A549 (cell line): Measurements from ENCODE around the gene GTF3C5. TPM values are rescaled to one million over a fixed set of nuclear protein-coding genes. Genes with fewer than 3 reads are reported as not detected.
"Not testable (repeated sequence)": the region's sequence is repeated elsewhere in the genome, so short reads cannot be mapped to it uniquely, and the experiment has no call there.

Experiments used
- ATAC-seq, 2 experiments: fragments of 200-7000 bp in 1 of 2; fragments of >200 bp in 1 of 2; cut with Nextera tagmentation in 1 of 2; cut with Tn5 transposase in 1 of 2; 3 replicates each; pipeline versions ENCODE4 v1.8.0 to v1.9.1; 2018 to 2020; ENCODE audit warnings: mild to moderate bottlenecking in 1 of 2, moderate library complexity in 1 of 2
- CTCF ChIA-PET: fragments of 300-600 bp; sonication (Branson Sonifier 250); formaldehyde crosslinking; extraction: SDS; loops from one replicate; lab custom pipeline; 2021; ENCODE audit warnings: antibody characterized with exemption, inconsistent platforms; lab: Yijun Ruan, JAX
- POLR2A ChIA-PET: fragments of 350-600 bp; formaldehyde crosslinking; extraction: SDS; loops from one replicate; lab custom pipeline; 2021; ENCODE audit warnings: antibody characterized with exemption, inconsistent platforms; lab: Yijun Ruan, JAX
- DNase-seq, 2 experiments: peaks; one replicate each; pipeline versions ENCODE4 v3.0.0 to v3.0.0-alpha.2; 2011 to 2016; ENCODE audit warnings: low read depth in 1 of 2, low spot score in 1 of 2
- FAIRE-seq: peaks from 2 replicates; lab custom pipeline; 2011; peaks lifted over from hg19 to GRCh38; lab: Jason Lieb, UNC
- H3K27ac ChIP-seq, 2 experiments: fragments of >200 bp; sonication (Bioruptor Twin); formaldehyde crosslinking; 3 replicates each; pipeline ENCODE4 v1.5.1; 2016 to 2017
- H3K4me1 ChIP-seq: fragments of >200 bp; sonication (Bioruptor Twin); formaldehyde crosslinking; 3 replicates; pipeline ENCODE4 v1.6.1; 2016
- H3K4me2 ChIP-seq: fragments of >200 bp; sonication (Bioruptor Twin); formaldehyde crosslinking; 3 replicates; pipeline ENCODE4 v1.6.1; 2016
- H3K4me3 ChIP-seq: fragments of >200 bp; sonication (Bioruptor Twin); formaldehyde crosslinking; 3 replicates; pipeline ENCODE4 v1.5.1; 2016
- H3K9me3 ChIP-seq: fragments of >200 bp; sonication (Bioruptor Twin); formaldehyde crosslinking; 3 replicates; pipeline ENCODE4 v1.6.1; 2016
- BCL3 ChIP-seq: fragments of >200 bp; sonication (Bioruptor Twin); formaldehyde crosslinking; IDR thresholded peaks from 3 replicates; pipeline ENCODE4 v1.6.1; 2016
- BHLHE40 ChIP-seq: IDR thresholded peaks from 2 replicates; pipeline ENCODE4 v1.6.1; 2012; ENCODE audit warnings: low read depth, low read length, inconsistent platforms
- CBX2 ChIP-seq: fragments of 200-600 bp; sonication (generic); IDR thresholded peaks from 2 replicates; pipeline ENCODE4 v1.6.1; 2016; ENCODE audit warnings: low read depth, mild to moderate bottlenecking, borderline replicate concordance
- CBX8 ChIP-seq: fragments of 200-600 bp; sonication (generic); IDR thresholded peaks from 2 replicates; pipeline ENCODE4 v1.6.1; 2016
- EHF ChIP-seq: fragments of 250-450 bp; sonication (Bioruptor Pico); IDR thresholded peaks from 2 replicates; pipeline ENCODE4 v1.5.0; 2020; ENCODE audit warnings: mild to moderate bottlenecking
- ELK1 ChIP-seq: fragments of 150-350 bp; IDR thresholded peaks from 2 replicates; pipeline ENCODE4 v1.6.1; 2014; ENCODE audit warnings: low read depth, mild to moderate bottlenecking, low read length
- ESRRA ChIP-seq: fragments of 150-350 bp; IDR thresholded peaks from 2 replicates; pipeline ENCODE4 v1.6.1; 2014; ENCODE audit warnings: mild to moderate bottlenecking, low read length, borderline replicate concordance
- FOSL2 ChIP-seq, 2 experiments: fragments of 450-650 bp in 1 of 2; fragments of >200 bp in 1 of 2; sonication (Bioruptor Twin) in 1 of 2; formaldehyde crosslinking; IDR thresholded peaks; 2 replicates each; pipeline versions ENCODE4 v1.5.0 to v1.6.1; 2016 to 2020; ENCODE audit warnings: mild to moderate bottlenecking in 1 of 2, moderate library complexity in 1 of 2
- HES2 ChIP-seq: fragments of >200 bp; sonication (Bioruptor Twin); formaldehyde crosslinking; IDR thresholded peaks from 2 replicates; pipeline ENCODE4 v1.6.1; 2016
- HEYL ChIP-seq: fragments of 250-450 bp; sonication (Bioruptor Pico); IDR thresholded peaks from 2 replicates; pipeline ENCODE4 v1.8.0; 2021; ENCODE audit warnings: mild to moderate bottlenecking, moderate library complexity
- HMGXB4 ChIP-seq: fragments of 250-450 bp; sonication (Bioruptor Pico); IDR thresholded peaks from 2 replicates; pipeline ENCODE4 v1.5.0; 2021; ENCODE audit warnings: mild to moderate bottlenecking, moderate library complexity, borderline replicate concordance
- MAX ChIP-seq: IDR thresholded peaks from 2 replicates; pipeline ENCODE4 v1.6.1; 2012
- MYC ChIP-seq: IDR thresholded peaks from 2 replicates; pipeline ENCODE4 v1.6.1; 2012; ENCODE audit warnings: mild to moderate bottlenecking, inconsistent platforms, low read length, improper control_type of control experiment, borderline replicate concordance
- POLR2A ChIP-seq: IDR thresholded peaks from 2 replicates; pipeline ENCODE4 v1.6.1; 2012; ENCODE audit warnings: mild to moderate bottlenecking, low read length
- RNF2 ChIP-seq: fragments of 200-600 bp; sonication (generic); IDR thresholded peaks from 2 replicates; pipeline ENCODE4 v1.6.1; 2016; ENCODE audit warnings: low read depth, mild to moderate bottlenecking, antibody characterized with exemption, moderate library complexity, borderline replicate concordance
- SREBF2 ChIP-seq: fragments of 450-650 bp; IDR thresholded peaks from 2 replicates; pipeline ENCODE4 v1.6.1; 2014; ENCODE audit warnings: mild to moderate bottlenecking, moderate library complexity
- TFCP2L1 ChIP-seq: fragments of 250-450 bp; sonication (Bioruptor Pico); IDR thresholded peaks from 2 replicates; pipeline ENCODE4 v1.5.0; 2021; ENCODE audit warnings: mild to moderate bottlenecking
- ZC3H11A ChIP-seq: fragments of 450-650 bp; IDR thresholded peaks from 2 replicates; pipeline ENCODE4 v1.6.1; 2014; ENCODE audit warnings: antibody characterized with exemption, mild to moderate bottlenecking
- WGBS: methylation state at CpG from one replicate; pipeline ENCODE4 v1.1.6; 2017; ENCODE audit errors: missing lambda C conversion rate; 5-methylcytosine and 5-hydroxymethylcytosine counted together
- polyA plus RNA-seq, 4 experiments: library from polyadenylated mRNA; depleted of rRNA in 3 of 4; stranded (reverse); fragments of >200 nt; fragmentation: RNase III in 1 of 4; extraction: RNeasy Plus Mini Kit Qiagen cat#74134 plus additional on column Dnase treatment in 1 of 4; gene quantifications; 2 replicates in 3 of 4; 3 replicates in 1 of 4; pipeline ENCODE4 v1.2.3, GENCODE V29; 2011 to 2017

The GTF3C5 gene
- polyA plus RNA-seq, 2 of the 4 experiments (the other 2 are of a cell fraction), result 57.2 to 80.3 TPM

- Histone ChIP-seq H3K4me1 (no peaks in the 10 kb centered on the region), H3K9me3 (no peaks in the 10 kb centered on the region), H3K4me2 (no peak overlapping the region), H3K27ac (no peak overlapping the region), H3K4me3 (no peak overlapping the region)
- FAIRE-seq (no peak), ATAC-seq (no peak), DNase-seq (no peak)
- ChIA-PET CTCF (interaction anchor here (8.0 kb wide), 1 partner anchor 74 kb away, joined by 45 read pairs; no protein-coding TSS in a partner anchor), POLR2A (no interaction called here)
- TF ChIP-seq ESRRA (no peak), ZC3H11A (no peak), MAX (no peak), BHLHE40 (no peak), EHF (no peak)
- 95% methylated on average over 7 of the region's 33 CpGs for WGBS
Observed at GRCh38 chr9:133071484-133072150, 40.8 kb downstream of the GTF3C5 start.

- H3K27ac ChIP-seq, ATAC-seq, H3K9me3 ChIP-seq, H3K4me1 ChIP-seq, POLR2A ChIA-PET, DNase-seq, H3K4me3 ChIP-seq, FAIRE-seq, H3K4me2 ChIP-seq: not testable (repeated sequence)
- CTCF ChIA-PET, result interaction anchor here (8.0 kb wide), 1 partner anchor 73 kb away, joined by 45 read pairs; no protein-coding TSS in a partner anchor
- 89% methylated on average over 5 of the region's 5 CpGs for WGBS
Observed at GRCh38 chr9:133072210-133072609, 41.4 kb downstream of the GTF3C5 start.

GRCh38 chr9:133073086-133074014, 42.6 kb downstream of the GTF3C5 start:
- ChIA-PET CTCF (interaction anchor here (1.3 to 8.0 kb wide), 3 partner anchors 72 to 96 kb away, joined by 3 to 45 read pairs (median 4); no protein-coding TSS in a partner anchor), POLR2A (no interaction called here)
- no peak overlapping the region for H3K4me2 ChIP-seq
- H3K9me3 ChIP-seq, result no peaks in the 10 kb centered on the region
- DNase-seq (no peak), FAIRE-seq (no peak), ATAC-seq (no peak)
- no peak overlapping the region for H3K4me3 ChIP-seq
- no peak overlapping the region for H3K27ac ChIP-seq
- no peaks in the 10 kb centered on the region for H3K4me1 ChIP-seq
- WGBS, result 84% methylated on average over 12 of the region's 12 CpGs
- TF ChIP-seq SREBF2 (no peak), HEYL (CRISPR knock-in tag) (no peak), MYC (no peak), CBX2 (no peak), CBX8 (no peak), RNF2 (no peak), HMGXB4 (CRISPR knock-in tag) (no peak), HES2 (no peak), FOSL2 (IDR thresholded peaks at IDR 0.05) (no peak), FOSL2 (CRISPR knock-in tag; IDR thresholded peaks at IDR 0.05) (no peak), ELK1 (no peak), BCL3 (no peak), POLR2A (no peak), TFCP2L1 (CRISPR knock-in tag) (no peak)
